Astrocyte (in vitro differentiated cells and primary cell): Measurements from ENCODE around the gene DHRS2.

Source experiments
- EZH2 ChIP-seq: IDR thresholded peaks from 2 replicates; pipeline ENCODE4 v1.6.1; 2012; ENCODE audit warnings: mild to moderate bottlenecking, low read length, inconsistent platforms; ENCODE audit not compliant: insufficient read depth
- TF ChIP-seq, protein P1 (sequence below): IDR thresholded peaks from 2 replicates; pipeline ENCODE4 v1.5.1; 2011; ENCODE audit warnings: low read depth, mild to moderate bottlenecking, inconsistent platforms, low read length, moderate library complexity; ENCODE audit not compliant: insufficient read depth

GRCh38 chr14:23654231-23654630, 18.1 kb downstream of the DHRS2 start:
- TF ChIP-seq, protein P1, sequence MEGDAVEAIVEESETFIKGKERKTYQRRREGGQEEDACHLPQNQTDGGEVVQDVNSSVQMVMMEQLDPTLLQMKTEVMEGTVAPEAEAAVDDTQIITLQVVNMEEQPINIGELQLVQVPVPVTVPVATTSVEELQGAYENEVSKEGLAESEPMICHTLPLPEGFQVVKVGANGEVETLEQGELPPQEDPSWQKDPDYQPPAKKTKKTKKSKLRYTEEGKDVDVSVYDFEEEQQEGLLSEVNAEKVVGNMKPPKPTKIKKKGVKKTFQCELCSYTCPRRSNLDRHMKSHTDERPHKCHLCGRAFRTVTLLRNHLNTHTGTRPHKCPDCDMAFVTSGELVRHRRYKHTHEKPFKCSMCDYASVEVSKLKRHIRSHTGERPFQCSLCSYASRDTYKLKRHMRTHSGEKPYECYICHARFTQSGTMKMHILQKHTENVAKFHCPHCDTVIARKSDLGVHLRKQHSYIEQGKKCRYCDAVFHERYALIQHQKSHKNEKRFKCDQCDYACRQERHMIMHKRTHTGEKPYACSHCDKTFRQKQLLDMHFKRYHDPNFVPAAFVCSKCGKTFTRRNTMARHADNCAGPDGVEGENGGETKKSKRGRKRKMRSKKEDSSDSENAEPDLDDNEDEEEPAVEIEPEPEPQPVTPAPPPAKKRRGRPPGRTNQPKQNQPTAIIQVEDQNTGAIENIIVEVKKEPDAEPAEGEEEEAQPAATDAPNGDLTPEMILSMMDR, result no peak
- TF ChIP-seq EZH2, result no peak
